H1 (cell line): ENCODE results near the gene HADHB. TPM values are rescaled to one million over a fixed set of nuclear protein-coding genes. Genes with fewer than 3 reads are reported as not detected.

ENCODE experiments used
- CTCF ChIA-PET: fragments of 300-600 bp; sonication (Branson Sonifier 250); formaldehyde crosslinking; loops from one replicate; lab custom pipeline; 2021; ENCODE audit not compliant: partially characterized antibody; lab: Charles Lee
- POLR2A ChIA-PET: fragments of 300-600 bp; sonication (Branson Sonifier 250); formaldehyde crosslinking; loops from one replicate; lab custom pipeline; 2021; ENCODE audit warnings: inconsistent platforms; ENCODE audit not compliant: partially characterized antibody; lab: Charles Lee
- DNase-seq, 2 experiments: peaks; one replicate each; pipeline versions ENCODE4 v3.0.0 to v3.0.0-alpha.2; 2010 to 2022; ENCODE audit warnings: low spot score in 2 of 2, low read depth in 1 of 2, mixed read lengths in 1 of 2
- FAIRE-seq: peaks from 2 replicates; lab custom pipeline; 2011; peaks lifted over from hg19 to GRCh38; lab: Jason Lieb, UNC
- H2AFZ ChIP-seq: 2 replicates; pipeline ENCODE4 v1.8.1; 2012; ENCODE audit warnings: low read length, inconsistent platforms
- H2AK5ac ChIP-seq: 2 replicates; pipeline ENCODE4 v1.6.1; 2013; ENCODE audit warnings: low read depth, low read length
- H2BK120ac ChIP-seq: replicated peaks from 2 replicates; pipeline ENCODE3; 2013; ENCODE audit warnings: low read depth, low read length, inconsistent platforms
- H2BK12ac ChIP-seq: 2 replicates; pipeline ENCODE4 v1.6.1; 2013; ENCODE audit warnings: low read depth, low read length
- H2BK15ac ChIP-seq: 2 replicates; pipeline ENCODE4 v1.6.1; 2013; ENCODE audit warnings: low read length
- H2BK20ac ChIP-seq: 2 replicates; pipeline ENCODE4 v1.6.1; 2013; ENCODE audit warnings: low read length
- H2BK5ac ChIP-seq: 2 replicates; pipeline ENCODE4 v1.6.1; 2013; ENCODE audit warnings: low read depth, low read length
- H3K14ac ChIP-seq: 2 replicates; pipeline ENCODE4 v1.6.1; 2013; ENCODE audit warnings: inconsistent platforms; ENCODE audit not compliant: insufficient read length
- H3K18ac ChIP-seq: 2 replicates; pipeline ENCODE4 v1.6.1; 2013; ENCODE audit warnings: low read length; ENCODE audit errors: extremely low read depth
- H3K23ac ChIP-seq: 2 replicates; pipeline ENCODE4 v1.6.1; 2013; ENCODE audit warnings: inconsistent platforms; ENCODE audit not compliant: insufficient read length
- H3K23me2 ChIP-seq: 2 replicates; pipeline ENCODE4 v1.6.1; 2013; ENCODE audit warnings: low read depth, low read length
- H3K27ac ChIP-seq: 2 replicates; pipeline ENCODE4 v1.6.1; 2011; ENCODE audit warnings: low read depth, low read length, inconsistent platforms
- H3K27me3 ChIP-seq, 4 experiments: replicated peaks in 1 of 4; 1 replicate in 1 of 4; 2 replicates in 3 of 4; pipeline versions ENCODE4 v1.6.1 to v1.8.1; 2011 to 2013; ENCODE audit warnings: low read length in 3 of 4, mild to moderate bottlenecking in 3 of 4, inconsistent platforms in 2 of 4, mixed read lengths in 2 of 4, moderate library complexity in 1 of 4; ENCODE audit not compliant: control insufficient read depth in 3 of 4, insufficient read depth in 3 of 4; ENCODE audit errors: extremely low read depth in 1 of 4
- H3K36me3 ChIP-seq, 4 experiments: 2 replicates each; pipeline versions ENCODE4 v1.6.1 to v1.8.1; 2011 to 2013; ENCODE audit warnings: mild to moderate bottlenecking in 4 of 4, low read length in 3 of 4, moderate library complexity in 2 of 4, control low read depth in 1 of 4, inconsistent platforms in 1 of 4; ENCODE audit not compliant: insufficient read depth in 4 of 4, control insufficient read depth in 2 of 4
- H3K4ac ChIP-seq: replicated peaks from 2 replicates; pipeline ENCODE3; 2013; ENCODE audit warnings: low read length, low read depth, mixed read lengths, inconsistent platforms; ENCODE audit not compliant: insufficient read length
- H3K4me1 ChIP-seq, 4 experiments: replicated peaks in 1 of 4; 1 replicate in 1 of 4; 2 replicates in 3 of 4; pipeline versions ENCODE4 v1.6.1 to v1.8.1; 2011 to 2013; ENCODE audit warnings: low read length in 3 of 4, inconsistent platforms in 2 of 4, mixed read lengths in 1 of 4; ENCODE audit not compliant: insufficient read depth in 4 of 4, control insufficient read depth in 3 of 4
- H3K4me2 ChIP-seq, 2 experiments: 2 replicates each; pipeline versions ENCODE4 v1.6.1 to v1.8.1; 2011 to 2013; ENCODE audit warnings: low read depth in 2 of 2, low read length in 2 of 2, control low read depth in 1 of 2, inconsistent platforms in 1 of 2, mild to moderate bottlenecking in 1 of 2; ENCODE audit not compliant: insufficient read depth in 1 of 2
- H3K4me3 ChIP-seq, 4 experiments: fragments of 200-600, 300-600 bp in 1 of 4; sonication (generic), shearing (Covaris generic), sonication (Bioruptor Twin) in 1 of 4; 2 replicates each; pipeline versions ENCODE4 v1.5.1 to v1.8.1; 2011 to 2016; ENCODE audit warnings: low read length in 4 of 4, low read depth in 3 of 4, control low read depth in 2 of 4, inconsistent platforms in 2 of 4, mild to moderate bottlenecking in 2 of 4, mixed read lengths in 1 of 4, moderate library complexity in 1 of 4; ENCODE audit not compliant: insufficient read depth in 2 of 4; ENCODE audit errors: extremely low read depth in 1 of 4
- H3K56ac ChIP-seq: replicated peaks from 2 replicates; pipeline ENCODE3; 2013; ENCODE audit warnings: low read depth, mild to moderate bottlenecking, mixed read lengths, low read length, inconsistent platforms; ENCODE audit not compliant: insufficient read length
- H3K79me1 ChIP-seq: 2 replicates; pipeline ENCODE4 v1.6.1; 2013; ENCODE audit warnings: low read depth, low read length, control low read depth
- H3K79me2 ChIP-seq, 2 experiments: 2 replicates each; pipeline versions ENCODE4 v1.6.1 to v1.8.1; 2012 to 2013; ENCODE audit warnings: low read length in 2 of 2, mild to moderate bottlenecking in 2 of 2, inconsistent platforms in 1 of 2; ENCODE audit not compliant: insufficient read depth in 2 of 2, control insufficient read depth in 1 of 2
- H3K9ac ChIP-seq, 4 experiments: replicated peaks in 1 of 4; 1 replicate in 1 of 4; 2 replicates in 3 of 4; pipeline versions ENCODE4 v1.6.1 to v1.8.1; 2011 to 2013; ENCODE audit warnings: low read depth in 3 of 4, low read length in 3 of 4, control low read depth in 2 of 4, mild to moderate bottlenecking in 2 of 4, moderate library complexity in 2 of 4, inconsistent platforms in 1 of 4; ENCODE audit errors: extremely low read depth in 1 of 4
- H3K9me3 ChIP-seq, 2 experiments: 2 replicates each; pipeline versions ENCODE4 v1.6.1 to v1.8.1; 2012 to 2013; ENCODE audit warnings: mild to moderate bottlenecking in 2 of 2, moderate library complexity in 2 of 2, control low read depth in 1 of 2, inconsistent platforms in 1 of 2, low read depth in 1 of 2, low read length in 1 of 2, mixed read lengths in 1 of 2; ENCODE audit not compliant: insufficient read depth in 2 of 2
- H4K20me1 ChIP-seq, 2 experiments: replicated peaks in 1 of 2; 2 replicates each; pipeline versions ENCODE3 to v1.8.1; 2011 to 2013; ENCODE audit warnings: inconsistent platforms in 2 of 2, low read length in 2 of 2, mild to moderate bottlenecking in 1 of 2; ENCODE audit not compliant: insufficient read depth in 2 of 2, control insufficient read depth in 1 of 2
- H4K5ac ChIP-seq: 2 replicates; pipeline ENCODE4 v1.6.1; 2013; ENCODE audit warnings: low read length, low read depth, mixed read lengths, inconsistent platforms; ENCODE audit not compliant: insufficient read length
- H4K8ac ChIP-seq: 2 replicates; pipeline ENCODE4 v1.8.0; 2013; ENCODE audit warnings: mild to moderate bottlenecking, moderate library complexity, low read length, inconsistent platforms; ENCODE audit not compliant: insufficient read depth; ENCODE audit errors: extremely low read depth
- H4K91ac ChIP-seq: replicated peaks from 2 replicates; pipeline ENCODE3; 2013; ENCODE audit warnings: low read length, mixed read lengths, inconsistent platforms; ENCODE audit not compliant: insufficient read length
- ATF3 ChIP-seq: IDR thresholded peaks from 2 replicates; pipeline ENCODE4 v1.6.1; 2011; ENCODE audit warnings: low read depth, mild to moderate bottlenecking, low read length; ENCODE audit not compliant: insufficient read depth
- BRCA1 ChIP-seq: IDR thresholded peaks from 2 replicates; pipeline ENCODE4 v1.6.1; 2012; ENCODE audit warnings: low read depth, low read length, improper control_type of control experiment
- CEBPB ChIP-seq: IDR thresholded peaks from 2 replicates; pipeline ENCODE4 v1.6.1; 2012; ENCODE audit warnings: low read depth, low read length
- HDAC6 ChIP-seq: IDR thresholded peaks from one replicate; pipeline ENCODE4 v1.7.1; 2012; ENCODE audit warnings: low read depth, mild to moderate bottlenecking, inconsistent platforms, low read length, moderate library complexity
- KDM1A ChIP-seq: fragments of 200-600, 300-600 bp; sonication (generic); IDR thresholded peaks from 2 replicates; pipeline ENCODE4 v1.7.1; 2016; ENCODE audit warnings: mild to moderate bottlenecking, low read length, borderline replicate concordance
- KDM5A ChIP-seq: fragments of 200-600 bp; IDR thresholded peaks from 2 replicates; pipeline ENCODE4 v1.7.1; 2012; ENCODE audit warnings: mild to moderate bottlenecking, low read length, inconsistent platforms, mixed read lengths
- NRF1 ChIP-seq: IDR thresholded peaks from 2 replicates; pipeline ENCODE4 v1.6.1; 2011; ENCODE audit warnings: mild to moderate bottlenecking, low read depth, low read length, improper control_type of control experiment
- PHF8 ChIP-seq: fragments of 200-600 bp; sonication (generic); conservative IDR thresholded peaks from 2 replicates; pipeline ENCODE4 v1.7.1; 2012; ENCODE audit warnings: low read depth, mild to moderate bottlenecking, inconsistent platforms, low read length, moderate library complexity
- POU5F1 ChIP-seq: IDR thresholded peaks from 2 replicates; pipeline ENCODE4 v1.6.1; 2011; ENCODE audit warnings: low read depth, mild to moderate bottlenecking, low read length, moderate library complexity
- RAD21 ChIP-seq, 2 experiments: IDR thresholded peaks in 1 of 2; conservative IDR thresholded peaks in 1 of 2; 2 replicates each; pipeline ENCODE4 v1.6.1; 2011; ENCODE audit warnings: low read depth in 2 of 2, low read length in 2 of 2, improper control_type of control experiment in 1 of 2, inconsistent platforms in 1 of 2, mild to moderate bottlenecking in 1 of 2, moderate library complexity in 1 of 2
- RXRA ChIP-seq: IDR thresholded peaks from 2 replicates; pipeline ENCODE4 v1.6.1; 2011; ENCODE audit warnings: low read depth, mild to moderate bottlenecking, low read length, moderate library complexity; ENCODE audit not compliant: insufficient read depth
- TBP ChIP-seq: IDR thresholded peaks from 2 replicates; pipeline ENCODE4 v1.6.1; 2011; ENCODE audit warnings: low read depth, low read length, improper control_type of control experiment
- TCF12 ChIP-seq: IDR thresholded peaks from 2 replicates; pipeline ENCODE4 v1.6.1; 2011; ENCODE audit warnings: low read depth, mild to moderate bottlenecking, low read length
- WGBS, 2 experiments: shearing (Covaris generic) in 1 of 2; methylation state at CpG; one replicate each; pipeline versions ENCODE4 v1.1.6 to v1.1.7; 2013 to 2015; ENCODE audit warnings: low lambda C conversion rate in 2 of 2, mixed read lengths in 2 of 2, inconsistent platforms in 1 of 2, low coverage in 1 of 2, missing lambda C conversion rate in 1 of 2; ENCODE audit not compliant: insufficient replicate concordance in 2 of 2, insufficient coverage in 1 of 2, insufficient read length in 1 of 2; ENCODE audit errors: extremely low coverage in 1 of 2, missing lambda C conversion rate in 1 of 2; 5-methylcytosine and 5-hydroxymethylcytosine counted together
- polyA plus RNA-seq, 7 experiments: library from polyadenylated mRNA; depleted of rRNA in 3 of 7; stranded (reverse) in 5 of 7; unstranded in 2 of 7; fragments of >200 nt in 5 of 7; fragments of 200-250 nt in 2 of 7; gene quantifications; 1 replicate in 5 of 7; 2 replicates in 1 of 7; 4 replicates in 1 of 7; pipeline versions ENCODE4 v1.2.1 to v1.2.3, GENCODE V29; 2011 to 2013; ENCODE audit warnings: missing spikeins in 2 of 7, mixed read lengths in 2 of 7
- total RNA-seq: library from RNA; stranded (reverse); fragmentation: NEBNext Ultra II Directional; extraction: Animal tissue kit (Norgen Biotek cat#: 25700); gene quantifications from 2 replicates; pipeline ENCODE4 v1.2.1, GENCODE V29; 2021

Gene HADHB
- total and polyA plus RNA-seq, 2 of the 8 experiments (the other 6 are each of a cell fraction or from before 2014, with no cell fraction given): 47.7 to 52.3 TPM

GRCh38 chr2:26335231-26335630, 90.5 kb downstream of the HADHB start:
- FAIRE-seq (no peak), DNase-seq (no peak)
- H4K8ac ChIP-seq: no peak overlapping the region
- no peak overlapping the region for H3K23ac ChIP-seq
- H2AK5ac ChIP-seq: no peak overlapping the region
- H4K91ac ChIP-seq: no peak overlapping the region
- ChIA-PET CTCF (interaction anchor here (0.6 to 1.5 kb wide), 3 partner anchors 16 to 94 kb away, joined by 3 to 6 read pairs (median 4); no protein-coding TSS in a partner anchor), POLR2A (interaction anchor here (0.6 to 1.7 kb wide), 3 partner anchors 10 to 64 kb away, joined by 3 to 6 read pairs (median 5); partner anchors contain the start of gene SELENOI)
- H2BK120ac ChIP-seq: no peak overlapping the region
- no peaks in the 10 kb centered on the region for H3K27me3 ChIP-seq
- 87% methylated on average over 3 of the region's 3 CpGs; no CpG with 5 or more reads in 1 of the 2 experiments for WGBS, 2 experiments
- no peak overlapping the region for H3K56ac ChIP-seq
- H3K4me2 ChIP-seq: no peak overlapping the region
- TF ChIP-seq TCF12: no peak
- no peak for TF ChIP-seq HDAC6
- TF ChIP-seq RXRA: no peak
- TF ChIP-seq KDM1A: no peak
- no peak for TF ChIP-seq PHF8
- TF ChIP-seq BRCA1: no peak
- no peak for TF ChIP-seq ATF3
- TF ChIP-seq CEBPB: no peak
- no peak for TF ChIP-seq RAD21 (IDR thresholded peaks at IDR 0.05 in 1 of 2, conservative IDR thresholded peaks at IDR 0.05 in 1 of 2; ENCODE audit: low read depth in 2 of 2, low read length in 2 of 2)
- no peak for TF ChIP-seq KDM5A
- no peak for TF ChIP-seq NRF1
- no peak for TF ChIP-seq POU5F1
- TF ChIP-seq TBP: no peak
- H3K9ac ChIP-seq: no peak overlapping the region
- no peak overlapping the region for H3K4ac ChIP-seq
- H4K20me1 ChIP-seq: no peaks in the 10 kb centered on the region
- no peaks in the 10 kb centered on the region for H3K79me1 ChIP-seq
- no peak overlapping the region for H2BK5ac ChIP-seq
- peaks cover 2% of the 10 kb centered on the region; the same call in 1 of the 2 replicates for H3K23me2 ChIP-seq
- H4K5ac ChIP-seq: no peak overlapping the region
- no peak overlapping the region for H2BK12ac ChIP-seq
- H3K36me3 ChIP-seq: no peaks in the 10 kb centered on the region
- no peak overlapping the region for H2BK15ac ChIP-seq
- H3K14ac ChIP-seq: no peak overlapping the region
- no peak overlapping the region for H2AFZ ChIP-seq
- H3K27ac ChIP-seq: no peak overlapping the region
- H3K4me3 ChIP-seq: no peak overlapping the region
- no peak overlapping the region for H3K18ac ChIP-seq
- no peaks in the 10 kb centered on the region for H3K9me3 ChIP-seq
- no peaks in the 10 kb centered on the region for H3K79me2 ChIP-seq
- no peak overlapping the region for H2BK20ac ChIP-seq
- H3K4me1 ChIP-seq: peaks cover 0 to 2% (median 0%) of the 10 kb centered on the region in 4 experiments; a peak in 2 of 7 replicates
